GM12878 (cell line): ENCODE measurements around the gene USH2A. TPM values are rescaled to one million over a fixed set of nuclear protein-coding genes. Genes with fewer than 3 reads are reported as not detected.
A peak's percentile ranks its signal among the peaks of the same experiment; 100 is the strongest.

Source experiments
- ATAC-seq: fragments of 200-7000 bp; cut with Tn5 transposase; 3 replicates; pipeline ENCODE4 v1.9.1; 2020; ENCODE audit warnings: mild to moderate bottlenecking, moderate library complexity
- BruUV-seq: library from RNA; stranded (reverse); fragments of 400-500 nt; replicated peaks from 2 replicates; lab custom pipeline; 2021; lab: Mats Ljungman, UMichigan
- CTCF ChIA-PET: fragments of 300-600 bp; sonication (Branson Sonifier 250); formaldehyde crosslinking; extraction: SDS; loops from one replicate; lab custom pipeline; 2021; ENCODE audit warnings: inconsistent platforms; lab: Yijun Ruan, JAX
- POLR2A ChIA-PET: fragments of 350-600 bp; formaldehyde crosslinking; extraction: SDS; loops from one replicate; lab custom pipeline; 2021; ENCODE audit warnings: inconsistent platforms; lab: Charles Lee
- RAD21 ChIA-PET: fragments of 300-600 bp; sonication (Branson Sonifier 250); formaldehyde crosslinking; loops from one replicate; lab custom pipeline; 2023; ENCODE audit warnings: antibody characterized with exemption; ENCODE audit not compliant: unreplicated experiment; lab: Charles Lee
- SMC1A ChIA-PET: fragments of 300-600 bp; sonication (Branson Sonifier 250); formaldehyde crosslinking; loops from one replicate; lab custom pipeline; 2023; ENCODE audit not compliant: unreplicated experiment, uncharacterized antibody; lab: Charles Lee
- DNase-seq: peaks from one replicate; pipeline ENCODE4 v3.0.0-alpha.2; 2011; ENCODE audit warnings: low read depth, low spot score
- FAIRE-seq: peaks from 3 replicates; lab custom pipeline; 2011; peaks lifted over from hg19 to GRCh38; lab: Jason Lieb, UNC
- H2AFZ ChIP-seq: 2 replicates; pipeline ENCODE4 v1.6.0; 2011; ENCODE audit warnings: low read depth, low read length, control low read depth; ENCODE audit not compliant: control insufficient read depth
- H3K27ac ChIP-seq: 2 replicates; pipeline ENCODE4 v1.5.1; 2011; ENCODE audit warnings: control low read depth; ENCODE audit not compliant: control insufficient read depth, insufficient read depth
- H3K27me3 ChIP-seq, 2 experiments: replicated peaks in 1 of 2; 2 replicates each; pipeline versions ENCODE4 v1.6.0 to v1.6.1; 2011; ENCODE audit warnings: low read length in 1 of 2; ENCODE audit not compliant: control insufficient read depth in 2 of 2, insufficient read depth in 2 of 2
- H3K36me3 ChIP-seq, 2 experiments: 2 replicates each; pipeline ENCODE4 v1.5.1; 2011; ENCODE audit warnings: low read length in 1 of 2; ENCODE audit not compliant: control insufficient read depth in 2 of 2, insufficient read depth in 2 of 2
- H3K4me1 ChIP-seq: 2 replicates; pipeline ENCODE4 v1.6.1; 2011; ENCODE audit warnings: mild to moderate bottlenecking, low read length, moderate library complexity, mixed read lengths; ENCODE audit not compliant: control insufficient read depth, insufficient read depth
- H3K4me2 ChIP-seq: 2 replicates; pipeline ENCODE4 v1.6.0; 2011; ENCODE audit warnings: control low read depth; ENCODE audit not compliant: control insufficient read depth, insufficient read depth
- H3K4me3 ChIP-seq: fragments of 200-600 bp; sonication (generic); 2 replicates; pipeline ENCODE4 v1.5.1; 2016
- H3K79me2 ChIP-seq: 2 replicates; pipeline ENCODE4 v1.6.0; 2011; ENCODE audit warnings: low read length; ENCODE audit not compliant: control insufficient read depth, insufficient read depth
- H3K9ac ChIP-seq: 2 replicates; pipeline ENCODE4 v1.8.0; 2011; ENCODE audit warnings: low read length, control low read depth, mixed read lengths; ENCODE audit not compliant: control insufficient read depth, insufficient read depth
- H3K9me3 ChIP-seq: replicated peaks from 3 replicates; pipeline ENCODE4 v1.5.1; 2011; ENCODE audit warnings: mild to moderate bottlenecking, low read length; ENCODE audit not compliant: control insufficient read depth, insufficient read depth
- H4K20me1 ChIP-seq: 2 replicates; pipeline ENCODE4 v1.6.0; 2011; ENCODE audit not compliant: control insufficient read depth, insufficient read depth
- CEBPB ChIP-seq, 2 experiments: fragments of 150-350 bp in 1 of 2; IDR thresholded peaks; 2 replicates each; pipeline ENCODE4 v1.6.1; 2012 to 2014; ENCODE audit warnings: low read depth in 2 of 2, low read length in 2 of 2, borderline replicate concordance in 1 of 2, inconsistent platforms in 1 of 2
- MTA2 ChIP-seq: fragments of 450-650 bp; IDR thresholded peaks from 2 replicates; pipeline ENCODE4 v1.6.1; 2016; ENCODE audit warnings: low read depth, mild to moderate bottlenecking, moderate library complexity
- NFXL1 ChIP-seq: fragments of 450-650 bp; IDR thresholded peaks from 2 replicates; pipeline ENCODE4 v1.6.1; 2017; ENCODE audit warnings: antibody characterized with exemption, mild to moderate bottlenecking, borderline replicate concordance
- ZBED1 ChIP-seq: IDR thresholded peaks from 2 replicates; pipeline ENCODE4 v1.6.1; 2016; ENCODE audit warnings: borderline replicate concordance
- ZNF207 ChIP-seq: fragments of 450-650 bp; IDR thresholded peaks from 2 replicates; pipeline ENCODE4 v1.6.1; 2014; ENCODE audit warnings: antibody characterized with exemption, mild to moderate bottlenecking, borderline replicate concordance
- WGBS: methylation state at CpG from one replicate; pipeline ENCODE4 v1.1.6; 2016; ENCODE audit warnings: low lambda C conversion rate; ENCODE audit not compliant: insufficient replicate concordance, insufficient coverage; ENCODE audit errors: missing lambda C conversion rate; 5-methylcytosine and 5-hydroxymethylcytosine counted together
- in situ Hi-C: fragments of 300-500 bp; cut with MboI; formaldehyde crosslinking; loops from 9 replicates; pipeline ENCODE4 v1.14.3; 2018; ENCODE audit warnings: mixed read lengths
- intact Hi-C: fragments of 100-400 bp; cut with micrococcal nuclease; formaldehyde crosslinking; loops from one replicate; pipeline ENCODE4 v1.14.2; 2022; ENCODE audit not compliant: unreplicated experiment
- polyA plus RNA-seq, 11 experiments: library from polyadenylated mRNA; depleted of rRNA in 4 of 11; unstranded in 6 of 11; stranded (reverse) in 5 of 11; fragments of >200 nt; fragmentation: Nextera tagmentation in 4 of 11; fragmentation: Illumina TruSeq in 1 of 11; extraction: Ambion mirVana in 4 of 11; extraction: Trizol in 1 of 11; gene quantifications; 1 replicate in 1 of 11; 2 replicates in 10 of 11; pipeline versions ENCODE4 v1.2.1 to v1.2.3, GENCODE V29; 2011 to 2016; ENCODE audit warnings: inconsistent platforms in 2 of 11, missing spikeins in 2 of 11, low read depth in 1 of 11
- total RNA-seq, 4 experiments: library from RNA; depleted of rRNA in 3 of 4; stranded (reverse); fragments of >200 nt in 3 of 4; fragmentation: Illumina TruSeq in 1 of 4; extraction: Trizol in 1 of 4; gene quantifications; 2 replicates each; pipeline versions ENCODE4 v1.2.1 to v1.2.3, GENCODE V29; 2013 to 2021
- TF ChIP-seq, protein P1 (sequence below): IDR thresholded peaks from 2 replicates; pipeline ENCODE4 v1.6.1; 2011; ENCODE audit warnings: borderline replicate concordance, low read depth, mild to moderate bottlenecking, moderate library complexity, mixed read lengths, low read length; ENCODE audit not compliant: insufficient read depth; ENCODE audit errors: extremely low read length
- TF ChIP-seq, protein P2 (sequence below): fragments of 450-650 bp; IDR thresholded peaks from 2 replicates; pipeline ENCODE4 v1.6.1; 2016; ENCODE audit warnings: mild to moderate bottlenecking

The USH2A gene
- total and polyA plus RNA-seq, 10 of the 15 experiments (the other 5 are each of a cell fraction or from before 2014, with no cell fraction given), result under 0.01 to 0.20 (median 0.01) TPM; not detected in 2

DNA sequence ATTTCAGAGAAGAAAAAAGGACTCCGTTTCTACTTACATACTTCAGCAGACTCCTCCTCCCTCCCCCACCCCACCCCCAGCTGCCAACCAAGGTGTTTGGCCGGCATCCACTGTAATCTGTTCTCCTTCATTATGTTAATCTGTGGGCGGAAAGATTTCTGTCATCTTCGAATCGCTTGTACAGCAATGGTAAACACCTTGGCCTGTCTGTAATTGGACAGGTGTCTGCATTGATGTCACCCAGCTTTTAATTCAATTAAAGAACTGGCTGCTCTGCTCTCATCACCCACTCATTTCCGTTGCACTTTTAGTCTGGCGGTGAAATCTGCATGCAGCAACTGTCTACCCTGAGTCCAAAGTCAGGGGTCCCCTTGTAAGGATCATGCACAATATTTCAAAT, 368.6 kb downstream of the USH2A start:
- POLR2A ChIA-PET, result interaction anchor here (0.6 to 1.0 kb wide), 2 partner anchors 21 to 98 kb away, joined by 4 read pairs; no protein-coding TSS in a partner anchor
- in situ Hi-C loops, result no loop called here

DNA sequence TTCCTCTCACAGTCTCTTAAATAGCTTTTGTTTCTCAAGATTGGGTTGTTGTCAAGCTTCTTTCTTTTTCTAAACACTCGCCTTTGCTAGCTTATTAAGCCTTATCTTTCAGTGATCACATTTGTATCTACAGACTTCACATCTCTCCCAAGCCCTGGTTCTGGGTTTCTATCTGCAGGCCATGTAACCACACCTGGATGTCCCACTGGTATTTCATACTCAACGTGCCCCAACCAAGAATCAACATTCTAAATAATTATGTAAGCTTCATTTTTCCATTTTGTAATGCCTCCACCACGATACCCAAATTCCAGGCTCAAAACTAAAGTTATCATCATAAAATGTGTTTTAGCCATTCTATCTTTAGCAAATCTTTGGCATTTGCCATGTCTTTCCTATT, 372.2 kb downstream of the USH2A start:
- no peaks in the 10 kb centered on the region for H4K20me1 ChIP-seq
- ChIA-PET CTCF (interaction anchor here (1.0 to 1.6 kb wide), 2 partner anchors 10 to 18 kb away, joined by 3 to 5 read pairs; no protein-coding TSS in a partner anchor), POLR2A (no interaction called here), RAD21 (no interaction called here), SMC1A (interaction anchor here (0.7 to 1.6 kb wide), 4 partner anchors 12 to 355 kb away, joined by 3 to 5 read pairs (median 4); no protein-coding TSS in a partner anchor)
- H3K4me2 ChIP-seq, result no peak overlapping the region
- no peak overlapping the region for H3K4me3 ChIP-seq
- no peak overlapping the region for H2AFZ ChIP-seq
- no peaks in the 10 kb centered on the region for H3K27me3 ChIP-seq
- intact Hi-C loops, result no loop called here
- no TSS peak for BruUV-seq
- H3K9me3 ChIP-seq, result no peaks in the 10 kb centered on the region
- no peak overlapping the region for H3K27ac ChIP-seq
- TF ChIP-seq ZBED1 (no peak), CEBPB (IDR thresholded peaks at IDR 0.05; ENCODE audit: borderline replicate concordance in 1 of 2, low read depth in 2 of 2, low read length in 2 of 2) (no peak), ZNF207 (no peak)
- TF ChIP-seq, protein P1, sequence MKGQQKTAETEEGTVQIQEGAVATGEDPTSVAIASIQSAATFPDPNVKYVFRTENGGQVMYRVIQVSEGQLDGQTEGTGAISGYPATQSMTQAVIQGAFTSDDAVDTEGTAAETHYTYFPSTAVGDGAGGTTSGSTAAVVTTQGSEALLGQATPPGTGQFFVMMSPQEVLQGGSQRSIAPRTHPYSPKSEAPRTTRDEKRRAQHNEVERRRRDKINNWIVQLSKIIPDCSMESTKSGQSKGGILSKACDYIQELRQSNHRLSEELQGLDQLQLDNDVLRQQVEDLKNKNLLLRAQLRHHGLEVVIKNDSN, result no peak
- TF ChIP-seq, protein P2, sequence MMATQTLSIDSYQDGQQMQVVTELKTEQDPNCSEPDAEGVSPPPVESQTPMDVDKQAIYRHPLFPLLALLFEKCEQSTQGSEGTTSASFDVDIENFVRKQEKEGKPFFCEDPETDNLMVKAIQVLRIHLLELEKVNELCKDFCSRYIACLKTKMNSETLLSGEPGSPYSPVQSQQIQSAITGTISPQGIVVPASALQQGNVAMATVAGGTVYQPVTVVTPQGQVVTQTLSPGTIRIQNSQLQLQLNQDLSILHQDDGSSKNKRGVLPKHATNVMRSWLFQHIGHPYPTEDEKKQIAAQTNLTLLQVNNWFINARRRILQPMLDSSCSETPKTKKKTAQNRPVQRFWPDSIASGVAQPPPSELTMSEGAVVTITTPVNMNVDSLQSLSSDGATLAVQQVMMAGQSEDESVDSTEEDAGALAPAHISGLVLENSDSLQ, result no peak
- H3K9ac ChIP-seq, result no peak overlapping the region
- H3K36me3 ChIP-seq, result no peaks in the 10 kb centered on the region
- H3K79me2 ChIP-seq, result no peaks in the 10 kb centered on the region
- no peaks in the 10 kb centered on the region for H3K4me1 ChIP-seq
- FAIRE-seq (no peak), ATAC-seq (no peak), DNase-seq (no peak)
- in situ Hi-C loops, result no loop called here
- 13% methylated on average over 3 of the region's 3 CpGs for WGBS

More for the DNA sequence above, 368.6 kb downstream of the USH2A start:
- H3K27ac ChIP-seq, result no peak overlapping the region
- TF ChIP-seq NFXL1 (no peak), MTA2 (peak; percentile 48; the same call in 1 of the 2 replicates)
- H3K27me3 ChIP-seq, result no peaks in the 10 kb centered on the region
- ATAC-seq (peak; percentile 78), FAIRE-seq (no peak), DNase-seq (no peak)
- H3K9ac ChIP-seq, result no peak overlapping the region
- H3K4me1 ChIP-seq, result no peaks in the 10 kb centered on the region
- 39% methylated on average over 7 of the region's 7 CpGs for WGBS
- no TSS peak for BruUV-seq
- intact Hi-C loops, result no loop called here
- ChIA-PET RAD21 (interaction anchor here (0.8 to 2.2 kb wide), 2 partner anchors 21 to 63 kb away, joined by 3 to 12 read pairs; no protein-coding TSS in a partner anchor), SMC1A (interaction anchor here (1.0 to 1.5 kb wide), 3 partner anchors 9 to 305 kb away, joined by 3 to 4 read pairs (median 3); no protein-coding TSS in a partner anchor), CTCF (no interaction called here)
- no peak overlapping the region for H2AFZ ChIP-seq
- H3K9me3 ChIP-seq, result no peaks in the 10 kb centered on the region
- H4K20me1 ChIP-seq, result no peaks in the 10 kb centered on the region
- no peak overlapping the region for H3K4me3 ChIP-seq
- no peaks in the 10 kb centered on the region for H3K79me2 ChIP-seq
- no peak overlapping the region for H3K4me2 ChIP-seq
- H3K36me3 ChIP-seq, result no peaks in the 10 kb centered on the region
